ENCODE measurements around the gene VASP. TPM values are rescaled to one million over a fixed set of nuclear protein-coding genes. Genes with fewer than 3 reads are reported as not detected.

The VASP gene
- 55.0 and 120 TPM in 2 replicates for total RNA-seq

GRCh38 chr19:45506989-45507871 lies at the start of gene VASP:
TSS of gene VASP (plus strand) at chr19:45507479. CDS start at chr19:45507772, 293 bp downstream.

GRCh38 chr19:45467456-45468158 lies 39.7 kb upstream of the VASP start, which contains the start of gene FOSB:
TSS of gene FOSB (plus strand) at chr19:45467996. CDS start at chr19:45468587, 591 bp downstream.

GRCh38 chr19:45498411-45499195 lies 8.7 kb upstream of the VASP start, which contains the start of gene PPM1N:
TSS of gene PPM1N (plus strand) at chr19:45498443. CDS start at chr19:45498473, 30 bp downstream.

Other genes with a start within 250 kb of the VASP start
- gene CKM, start 184.6 kb upstream of the VASP start, total RNA-seq, result 0.35 and 4.2 TPM in 2 replicates
- not detected in 2 replicates for gene KLC3, start 166.7 kb upstream of the VASP start, total RNA-seq
- 15.0 and 24.5 TPM in 2 replicates for gene ERCC2, start 136.9 kb upstream of the VASP start, total RNA-seq
- 4.8 and 7.8 TPM in 2 replicates for gene PPP1R13L, start 102.4 kb upstream of the VASP start, total RNA-seq
- gene POLR1G, start 100.8 kb upstream of the VASP start, total RNA-seq, result 2.9 and 9.3 TPM in 2 replicates
- gene ERCC1, start 83.6 kb upstream of the VASP start, total RNA-seq, result 73.5 and 82.0 TPM in 2 replicates
- gene FOSB, start 39.5 kb upstream of the VASP start, total RNA-seq, result 14.2 and 53.7 TPM in 2 replicates
- gene RTN2, start 10.4 kb upstream of the VASP start, total RNA-seq, result 18.8 and 21.1 TPM in 2 replicates
- 1.3 and 2.6 TPM in 2 replicates for gene PPM1N, start 9.0 kb upstream of the VASP start, total RNA-seq
- gene OPA3, start 77.3 kb downstream of the VASP start, total RNA-seq, result 8.2 and 9.2 TPM in 2 replicates
- gene GPR4, start 94.7 kb downstream of the VASP start, total RNA-seq, result 1.5 and 2.0 TPM in 2 replicates
- gene EML2, start 131.9 kb downstream of the VASP start, total RNA-seq, result 12.4 and 18.6 TPM in 2 replicates
- gene GIPR, start 160.7 kb downstream of the VASP start, total RNA-seq, result 0.12 TPM in 1 of 2 replicates, not detected in the other
- gene SNRPD2, start 184.5 kb downstream of the VASP start, total RNA-seq, result 281 and 314 TPM in 2 replicates
- 10.0 and 18.6 TPM in 2 replicates for gene QPCTL, start 185.2 kb downstream of the VASP start, total RNA-seq
- gene FBXO46, start 223.4 kb downstream of the VASP start, total RNA-seq, result 8.4 and 9.7 TPM in 2 replicates
- not detected in 2 replicates for gene MEIOSIN, start 226.0 kb downstream of the VASP start, total RNA-seq